Head of caudate nucleus (tissue), 42 donors: ENCODE results near the gene CAPN11.
A peak's percentile ranks its signal among the peaks of the same experiment; 100 is the strongest.

ENCODE experiments used
- DNase-seq, 42 donors: peaks; one replicate each; pipeline versions ENCODE4 v3.0.0 to v3.0.0-alpha.2; 2020 to 2021; ENCODE audit warnings: mixed read lengths in 7 of 42
- intact Hi-C: fragments of 100-400 bp; cut with DNase I; formaldehyde crosslinking; loops from one replicate; pipeline ENCODE4 v1.15.0; 2022

The CAPN11 gene

DNA sequence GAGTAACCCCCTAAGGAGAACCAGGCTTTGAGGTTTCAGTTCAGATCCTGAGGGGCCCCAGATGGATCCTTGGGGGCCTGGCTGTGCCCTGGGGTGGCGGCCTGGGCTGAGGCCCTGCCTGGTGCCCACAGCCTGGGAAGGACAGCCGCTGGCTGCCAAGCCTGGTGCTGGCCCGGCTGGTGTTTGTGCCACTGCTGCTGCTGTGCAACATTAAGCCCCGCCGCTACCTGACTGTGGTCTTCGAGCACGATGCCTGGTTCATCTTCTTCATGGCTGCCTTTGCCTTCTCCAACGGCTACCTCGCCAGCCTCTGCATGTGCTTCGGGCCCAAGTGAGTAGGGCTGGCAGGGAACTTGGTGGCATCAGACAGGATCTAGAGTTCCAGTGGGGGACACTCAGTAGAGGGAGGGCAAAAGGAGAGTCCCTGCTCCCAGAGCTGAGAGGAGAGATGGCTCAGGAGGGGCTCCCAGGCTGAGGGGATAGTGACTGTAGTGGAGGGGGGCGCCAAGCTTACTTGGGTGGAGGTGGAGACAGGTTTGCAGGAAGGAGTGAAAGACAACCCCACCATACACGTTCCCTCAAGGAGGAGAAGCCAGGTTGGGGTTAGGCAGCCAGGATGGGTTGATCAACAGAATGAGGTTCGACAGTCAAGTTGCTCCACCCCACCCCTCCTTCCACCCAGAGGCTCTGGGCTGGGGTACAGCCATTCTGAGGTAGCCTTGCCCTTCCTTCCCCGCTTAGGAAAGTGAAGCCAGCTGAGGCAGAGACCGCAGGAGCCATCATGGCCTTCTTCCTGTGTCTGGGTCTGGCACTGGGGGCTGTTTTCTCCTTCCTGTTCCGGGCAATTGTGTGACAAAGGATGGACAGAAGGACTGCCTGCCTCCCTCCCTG, 74.3 kb downstream of the CAPN11 start:
- peak in 1 of 42 donors; percentile 34 for DNase-seq
- intact Hi-C loops, result loop anchor here (10.0 kb wide), 1 partner anchor 128 kb away; no protein-coding TSS in a partner anchor

- no peak for DNase-seq
- intact Hi-C loops, result loop anchor here (2.0 to 10.0 kb wide), 2 partner anchors 61 to 129 kb away; no protein-coding TSS in a partner anchor
These were observed 75.0 kb downstream of the CAPN11 start for GRCh38 chr6:44233567-44234100.
